NB4 (cell line): Measurements from ENCODE around the gene ANKH.

Experiments used
- POLR2A ChIP-seq: IDR thresholded peaks from 2 replicates; pipeline ENCODE4 v1.6.1; 2011; ENCODE audit warnings: mild to moderate bottlenecking; ENCODE audit not compliant: insufficient read length; ENCODE audit errors: extremely low read depth
- TF ChIP-seq, protein P1 (sequence below): IDR thresholded peaks from one replicate; pipeline ENCODE4 v1.5.1; 2012; ENCODE audit warnings: low read depth, low read length

DNA sequence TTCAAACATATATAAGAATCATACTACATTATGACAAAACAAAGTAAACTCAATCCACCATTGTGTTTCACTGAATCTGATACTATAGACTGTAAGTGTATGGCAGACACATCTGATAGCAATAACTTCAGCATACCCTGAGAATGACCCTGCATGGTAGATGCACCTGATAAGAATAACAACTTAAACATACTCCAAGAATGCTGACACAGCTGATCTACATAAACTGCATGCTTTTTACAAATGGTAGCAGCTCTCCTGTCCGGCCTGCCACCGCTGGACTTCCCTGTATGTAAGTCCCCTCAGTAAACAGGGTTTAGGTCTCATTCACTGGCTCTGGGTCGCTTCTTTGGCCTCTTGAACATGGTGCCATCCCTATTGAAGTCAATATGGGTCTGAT is 100.4 kb downstream of the ANKH start:
- TF ChIP-seq, protein P1, sequence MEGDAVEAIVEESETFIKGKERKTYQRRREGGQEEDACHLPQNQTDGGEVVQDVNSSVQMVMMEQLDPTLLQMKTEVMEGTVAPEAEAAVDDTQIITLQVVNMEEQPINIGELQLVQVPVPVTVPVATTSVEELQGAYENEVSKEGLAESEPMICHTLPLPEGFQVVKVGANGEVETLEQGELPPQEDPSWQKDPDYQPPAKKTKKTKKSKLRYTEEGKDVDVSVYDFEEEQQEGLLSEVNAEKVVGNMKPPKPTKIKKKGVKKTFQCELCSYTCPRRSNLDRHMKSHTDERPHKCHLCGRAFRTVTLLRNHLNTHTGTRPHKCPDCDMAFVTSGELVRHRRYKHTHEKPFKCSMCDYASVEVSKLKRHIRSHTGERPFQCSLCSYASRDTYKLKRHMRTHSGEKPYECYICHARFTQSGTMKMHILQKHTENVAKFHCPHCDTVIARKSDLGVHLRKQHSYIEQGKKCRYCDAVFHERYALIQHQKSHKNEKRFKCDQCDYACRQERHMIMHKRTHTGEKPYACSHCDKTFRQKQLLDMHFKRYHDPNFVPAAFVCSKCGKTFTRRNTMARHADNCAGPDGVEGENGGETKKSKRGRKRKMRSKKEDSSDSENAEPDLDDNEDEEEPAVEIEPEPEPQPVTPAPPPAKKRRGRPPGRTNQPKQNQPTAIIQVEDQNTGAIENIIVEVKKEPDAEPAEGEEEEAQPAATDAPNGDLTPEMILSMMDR: no peak
- no peak for TF ChIP-seq POLR2A
